H1 (cell line): ENCODE results near the gene AFAP1L2. TPM values are rescaled to one million over a fixed set of nuclear protein-coding genes. Genes with fewer than 3 reads are reported as not detected.

Experiments used
- ASH2L ChIP-seq: fragments of 200-600, 300-600 bp; sonication (generic); IDR thresholded peaks from one replicate; pipeline ENCODE4 v1.7.1; 2017; ENCODE audit warnings: low read length
- EZH2 ChIP-seq: fragments of 200-600 bp; sonication (generic); IDR thresholded peaks from 2 replicates; pipeline ENCODE4 v1.7.1; 2012; ENCODE audit warnings: low read depth, mild to moderate bottlenecking, moderate library complexity, low read length, inconsistent platforms; ENCODE audit not compliant: severe bottlenecking
- GABPA ChIP-seq: IDR thresholded peaks from 2 replicates; pipeline ENCODE4 v1.6.1; 2011; ENCODE audit warnings: mild to moderate bottlenecking, low read length, moderate library complexity, borderline replicate concordance; ENCODE audit not compliant: insufficient read depth
- NANOG ChIP-seq: IDR thresholded peaks from 2 replicates; pipeline ENCODE4 v1.6.1; 2011; ENCODE audit warnings: low read length, low read depth, mild to moderate bottlenecking, inconsistent platforms; ENCODE audit not compliant: insufficient read depth, poor library complexity, severe bottlenecking
- polyA plus RNA-seq, 7 experiments: library from polyadenylated mRNA; depleted of rRNA in 3 of 7; stranded (reverse) in 5 of 7; unstranded in 2 of 7; fragments of >200 nt in 5 of 7; fragments of 200-250 nt in 2 of 7; gene quantifications; 1 replicate in 5 of 7; 2 replicates in 1 of 7; 4 replicates in 1 of 7; pipeline versions ENCODE4 v1.2.1 to v1.2.3, GENCODE V29; 2011 to 2013; ENCODE audit warnings: missing spikeins in 2 of 7, mixed read lengths in 2 of 7
- total RNA-seq: library from RNA; stranded (reverse); fragmentation: NEBNext Ultra II Directional; extraction: Animal tissue kit (Norgen Biotek cat#: 25700); gene quantifications from 2 replicates; pipeline ENCODE4 v1.2.1, GENCODE V29; 2021

Gene AFAP1L2
- total and polyA plus RNA-seq, 2 of the 8 experiments (the other 6 are each of a cell fraction or from before 2014, with no cell fraction given): 3.9 to 6.4 TPM

DNA sequence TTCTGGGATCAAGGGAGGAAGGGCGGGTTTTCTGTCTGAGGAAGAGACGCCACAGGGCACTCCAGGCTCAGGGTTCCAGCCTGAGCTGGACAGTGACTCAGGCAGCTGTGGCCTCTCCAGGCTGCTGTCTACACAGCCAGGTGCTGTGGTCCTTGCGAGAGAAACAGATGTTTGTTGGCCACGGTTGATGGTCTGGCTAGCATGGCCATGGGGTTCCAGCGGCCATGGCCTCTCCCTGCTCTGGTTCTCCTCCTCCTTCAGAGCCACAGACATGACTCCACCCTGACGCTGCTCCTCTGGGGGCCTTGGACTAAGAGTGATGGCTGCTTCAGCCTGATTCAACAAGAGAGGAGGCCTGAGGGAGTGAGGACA lies 75.9 kb downstream of the AFAP1L2 start (continued):
- TF ChIP-seq NANOG (no peak), ASH2L (no peak), GABPA (no peak), EZH2 (no peak)
